ENCODE measurements around the gene PRSS2.
"Not testable (repeated sequence)": the region's sequence is repeated elsewhere in the genome, so short reads cannot be mapped to it uniquely, and the experiment has no call there.

PRSS2 gene

DNA sequence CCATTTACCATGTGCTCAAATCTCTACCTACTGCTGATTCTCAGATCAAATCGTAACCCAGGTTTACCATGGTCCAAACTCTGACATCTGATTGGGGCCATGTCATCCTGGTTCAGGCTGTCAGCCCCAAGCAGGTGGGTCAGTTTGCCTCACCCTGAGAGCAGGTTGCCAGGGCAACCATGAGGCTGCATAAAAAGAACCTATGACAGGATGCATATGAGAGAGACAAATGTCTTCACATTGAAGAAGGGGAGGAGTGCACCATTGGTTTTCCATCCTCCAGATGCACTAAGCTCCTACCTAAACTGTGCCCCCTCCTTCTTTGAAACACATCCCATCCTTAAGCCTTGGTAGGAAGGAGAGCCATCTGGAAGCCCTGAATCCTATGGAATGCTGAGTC is 11.3 kb upstream of the PRSS2 start:
- DNase-seq (ENCODE audit: low read depth, low spot score): no peak

GRCh38 chr7:142760071-142760642 is 10.6 kb upstream of the PRSS2 start:
- DNase-seq (ENCODE audit: low read depth, low spot score): peak; percentile 7

- DNase-seq (ENCODE audit: low read depth, low spot score): not testable (repeated sequence)
These were observed 9.2 kb upstream of the PRSS2 start for GRCh38 chr7:142761606-142762005.

DNA sequence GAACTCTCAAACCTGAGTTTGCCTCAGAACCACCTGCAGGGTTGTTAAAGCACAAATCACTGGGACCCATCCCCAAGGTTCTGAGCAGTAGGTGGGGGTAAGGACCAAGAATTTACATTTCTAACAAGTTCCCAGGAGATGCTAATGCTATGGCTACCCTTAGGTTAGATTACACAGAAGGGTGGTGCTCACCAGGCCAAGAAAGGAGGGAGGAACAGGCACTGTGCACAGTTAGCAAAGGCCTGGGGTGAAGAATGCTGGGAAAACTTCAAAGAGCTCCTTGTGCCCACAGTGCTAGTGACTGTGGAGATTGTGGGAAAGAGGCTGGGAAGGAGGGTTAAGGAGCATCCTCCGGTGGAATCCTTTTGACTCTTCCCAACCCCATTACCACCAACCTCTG is 8.7 kb upstream of the PRSS2 start:
- DNase-seq (ENCODE audit: low read depth, low spot score): no peak

- no peak for DNase-seq (ENCODE audit: low read depth, low spot score)
These were observed 3.3 kb upstream of the PRSS2 start for GRCh38 chr7:142767451-142767850.

DNA sequence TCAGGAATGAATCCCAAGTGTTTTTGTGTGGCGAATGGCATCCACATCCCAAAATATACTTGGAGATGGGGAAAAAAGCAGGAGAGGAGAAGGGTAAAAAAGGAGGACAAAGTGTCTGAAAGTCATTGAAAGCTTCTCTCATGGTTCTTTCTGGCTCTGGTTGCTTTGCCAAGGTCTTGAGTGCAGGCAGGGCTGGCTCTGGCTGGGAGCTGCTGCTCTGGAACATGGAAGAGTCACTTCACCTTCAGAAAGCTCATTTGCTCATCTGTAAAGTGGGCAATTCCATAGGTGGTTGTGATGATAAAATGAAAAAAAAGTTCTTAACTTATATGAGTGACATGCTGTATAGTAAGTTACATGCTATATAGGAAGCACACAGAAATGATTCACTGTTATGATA is 2.9 kb upstream of the PRSS2 start:
- DNase-seq (ENCODE audit: low read depth, low spot score): no peak

GRCh38 chr7:142768885-142769284 is 1.9 kb upstream of the PRSS2 start:
- DNase-seq (ENCODE audit: low read depth, low spot score): not testable (repeated sequence)

GRCh38 chr7:142771353-142771723 is 568 bp downstream of the PRSS2 start:
- DNase-seq (ENCODE audit: low read depth, low spot score): no peak

- DNase-seq (ENCODE audit: low read depth, low spot score): no peak
These were observed 1.3 kb downstream of the PRSS2 start for GRCh38 chr7:142772051-142772450.

- no peak for DNase-seq (ENCODE audit: low read depth, low spot score)
These were observed 1.9 kb downstream of the PRSS2 start for GRCh38 chr7:142772673-142773072.

DNA sequence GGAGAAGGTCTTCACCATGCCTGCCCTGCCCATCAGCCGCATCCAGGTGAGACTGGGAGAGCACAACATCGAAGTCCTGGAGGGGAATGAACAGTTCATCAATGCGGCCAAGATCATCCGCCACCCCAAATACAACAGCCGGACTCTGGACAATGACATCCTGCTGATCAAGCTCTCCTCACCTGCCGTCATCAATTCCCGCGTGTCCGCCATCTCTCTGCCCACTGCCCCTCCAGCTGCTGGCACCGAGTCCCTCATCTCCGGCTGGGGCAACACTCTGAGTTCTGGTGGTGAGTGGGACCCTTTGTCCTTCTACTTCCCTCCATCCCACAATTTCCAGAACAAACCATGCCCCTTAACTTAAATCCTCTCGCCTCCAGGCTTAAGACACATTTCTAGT is 2.5 kb downstream of the PRSS2 start:
- DNase-seq (ENCODE audit: low read depth, low spot score): no peak

- DNase-seq (ENCODE audit: low read depth, low spot score): no peak
These were observed 3.4 kb downstream of the PRSS2 start for GRCh38 chr7:142773937-142774744.

DNA sequence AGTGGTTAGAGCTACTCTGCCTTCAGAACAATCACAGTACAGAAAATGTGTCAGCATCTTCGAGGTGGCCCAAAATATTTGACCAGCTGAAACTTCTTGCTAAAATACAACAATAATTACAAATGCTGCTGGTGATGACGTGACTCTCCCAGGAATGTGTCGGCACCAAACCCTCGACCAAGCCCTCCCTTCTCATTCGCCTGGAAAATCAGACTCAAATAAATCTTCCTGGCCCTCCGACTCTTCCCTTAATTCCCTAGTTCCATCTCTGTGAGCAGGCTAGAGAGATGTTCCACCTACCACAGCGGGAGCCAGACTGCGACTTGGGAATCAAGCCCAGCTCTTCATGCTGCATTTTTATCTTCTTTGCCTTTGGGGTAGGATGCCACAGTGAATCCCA is 4.1 kb downstream of the PRSS2 start:
- no peak for DNase-seq (ENCODE audit: low read depth, low spot score)

DNA sequence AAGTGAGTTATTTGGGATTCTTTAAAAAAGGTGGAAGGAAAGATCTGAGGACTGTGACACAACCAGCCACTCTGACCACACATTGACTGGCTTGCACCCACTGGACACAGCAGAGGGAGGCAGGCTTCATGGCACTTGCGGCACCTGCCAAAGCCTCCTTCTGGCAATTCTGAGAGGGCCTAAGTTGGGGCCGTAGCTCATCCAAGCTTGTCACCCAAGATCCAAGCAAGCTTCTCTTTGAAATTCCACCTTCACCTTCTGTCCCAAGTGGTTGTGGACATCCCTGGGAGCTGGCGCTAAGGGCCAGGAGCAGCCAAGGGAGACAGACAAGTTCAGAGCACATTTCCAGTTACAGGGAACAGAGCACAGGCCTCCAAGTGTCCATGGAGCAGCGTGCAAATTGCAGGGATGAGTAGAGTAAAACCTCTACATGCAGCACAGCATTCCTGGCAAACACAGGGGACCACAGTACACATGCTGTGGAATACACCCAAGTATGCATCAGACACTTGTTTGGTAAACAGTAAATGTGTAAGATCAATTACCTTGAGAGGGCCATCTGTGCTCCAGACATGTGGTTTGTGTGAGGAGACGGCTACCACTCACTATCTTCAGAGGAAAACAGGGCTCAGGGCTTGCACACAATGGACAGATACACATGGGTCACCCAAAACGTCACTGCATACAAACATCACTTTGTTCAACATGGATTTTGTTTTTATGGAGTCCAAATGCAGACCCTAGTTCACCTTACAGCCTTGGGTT is 4.8 kb downstream of the PRSS2 start:
- DNase-seq (ENCODE audit: low read depth, low spot score): not testable (repeated sequence)

DNA sequence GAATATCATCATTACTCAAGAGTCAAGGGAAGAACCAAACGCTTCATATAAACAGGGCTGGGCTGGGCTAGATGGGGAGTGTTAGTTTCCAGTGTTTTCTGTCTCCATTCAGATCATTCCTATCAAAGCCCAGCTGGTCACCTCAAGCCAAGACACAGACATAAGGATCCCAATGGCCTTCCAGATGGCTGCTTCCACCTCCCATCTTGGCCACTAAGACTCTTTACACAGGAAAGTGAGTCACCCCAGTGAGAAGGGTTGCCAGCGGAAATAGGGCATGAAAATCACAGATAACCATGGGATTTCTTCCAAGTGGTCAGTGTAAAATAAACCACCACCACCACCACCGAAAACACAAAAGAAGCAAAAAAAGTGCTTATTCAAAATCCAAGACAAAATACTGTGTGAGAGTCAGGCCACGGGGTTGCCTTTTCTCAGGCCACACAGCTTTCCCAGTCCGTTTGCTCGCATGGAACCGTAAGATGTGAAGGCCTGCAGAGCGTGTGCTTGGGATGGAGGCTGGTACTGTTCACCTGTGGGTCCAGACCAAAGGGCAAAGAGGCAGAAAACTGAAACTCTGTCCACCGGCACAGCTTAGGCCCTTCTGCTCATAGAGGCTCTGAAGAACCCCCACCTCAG is 5.6 kb downstream of the PRSS2 start:
- no peak for DNase-seq (ENCODE audit: low read depth, low spot score)

DNA sequence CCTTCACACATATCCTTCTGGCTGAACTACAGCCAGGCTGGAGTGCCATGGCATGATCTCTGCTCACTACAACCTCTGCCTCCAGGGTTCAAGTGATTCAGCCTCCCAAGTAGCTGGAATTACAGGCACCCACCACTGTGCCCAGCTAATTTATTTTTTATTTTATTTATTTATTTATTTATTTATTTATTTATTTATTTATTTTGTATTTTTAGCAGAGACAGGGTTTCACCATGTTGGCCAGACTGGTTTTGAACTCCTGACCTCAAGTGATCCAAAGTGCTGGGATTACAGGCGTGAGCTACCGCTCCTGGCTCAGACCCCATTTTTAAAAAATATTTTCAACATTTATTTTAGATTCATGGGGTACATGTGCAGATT is 6.1 kb downstream of the PRSS2 start:
- not testable (repeated sequence) for DNase-seq (ENCODE audit: low read depth, low spot score)

DNA sequence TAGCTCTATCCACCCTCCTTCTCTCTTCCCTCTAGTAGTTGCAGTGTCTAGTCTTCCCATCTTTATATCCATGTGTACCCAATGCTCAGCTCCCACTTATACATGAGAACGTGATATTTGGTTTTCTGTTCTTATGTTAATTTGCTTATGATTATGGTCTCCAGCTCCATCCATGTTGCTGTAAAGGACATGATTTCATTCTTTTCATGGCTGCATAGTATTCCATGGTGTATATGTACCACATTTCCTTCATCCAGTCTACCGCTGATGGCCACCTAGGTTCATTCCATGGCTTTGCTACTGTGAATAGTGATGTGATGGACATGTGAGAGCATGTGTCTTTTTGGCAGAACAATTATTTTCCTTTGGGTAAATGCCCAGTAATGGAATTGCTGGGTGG is 6.5 kb downstream of the PRSS2 start:
- no peak for DNase-seq (ENCODE audit: low read depth, low spot score)

DNA sequence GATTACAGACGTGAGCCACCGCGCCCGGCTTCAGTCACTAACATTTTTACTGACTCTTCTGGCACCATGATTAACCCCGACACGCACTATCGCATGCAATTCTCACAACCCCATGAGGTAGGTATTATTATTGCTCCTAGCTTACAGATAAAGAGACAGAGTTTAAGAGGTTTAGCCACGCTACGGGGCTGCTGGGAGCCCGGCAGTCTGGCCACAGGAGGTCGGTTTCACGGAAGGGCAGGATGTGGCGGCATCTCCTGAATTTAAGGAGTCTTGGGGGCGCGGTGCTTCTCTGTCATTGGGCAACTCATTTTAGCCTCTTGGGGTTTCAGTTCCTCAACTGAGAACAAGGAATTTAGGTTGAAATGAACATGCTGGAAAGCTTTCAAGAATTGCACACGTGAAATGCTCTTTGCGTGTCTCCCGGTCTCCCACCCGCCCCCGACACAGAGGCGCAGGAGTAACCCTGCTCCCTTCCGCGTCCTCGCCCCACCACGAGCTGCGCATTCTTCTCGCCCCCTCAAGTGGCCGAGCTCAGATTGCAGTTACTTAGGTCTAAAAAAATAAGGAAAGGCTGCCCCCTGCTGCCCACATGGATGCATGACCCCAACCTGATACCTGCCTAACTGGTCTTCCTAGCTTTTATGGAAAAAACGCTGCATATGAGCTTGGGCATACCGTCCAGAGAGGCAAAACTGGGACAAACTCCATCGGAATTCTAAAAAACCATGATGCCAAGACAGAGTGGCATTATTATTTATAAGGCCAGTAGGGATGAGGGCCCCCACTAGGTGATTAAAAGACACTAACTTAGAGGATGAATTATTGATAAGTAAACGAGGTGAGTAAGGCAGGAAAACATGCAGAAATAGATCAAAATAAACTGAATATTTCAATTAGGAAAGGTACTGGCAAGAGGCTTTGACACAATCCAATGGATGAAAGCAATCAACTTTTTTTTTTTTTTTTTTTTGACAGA is 12.4 kb downstream of the PRSS2 start:
- peak; percentile 95 for DNase-seq (ENCODE audit: low read depth, low spot score)

- no peak for DNase-seq (ENCODE audit: low read depth, low spot score)
These were observed 13.3 kb downstream of the PRSS2 start for GRCh38 chr7:142784096-142784495.

DNA sequence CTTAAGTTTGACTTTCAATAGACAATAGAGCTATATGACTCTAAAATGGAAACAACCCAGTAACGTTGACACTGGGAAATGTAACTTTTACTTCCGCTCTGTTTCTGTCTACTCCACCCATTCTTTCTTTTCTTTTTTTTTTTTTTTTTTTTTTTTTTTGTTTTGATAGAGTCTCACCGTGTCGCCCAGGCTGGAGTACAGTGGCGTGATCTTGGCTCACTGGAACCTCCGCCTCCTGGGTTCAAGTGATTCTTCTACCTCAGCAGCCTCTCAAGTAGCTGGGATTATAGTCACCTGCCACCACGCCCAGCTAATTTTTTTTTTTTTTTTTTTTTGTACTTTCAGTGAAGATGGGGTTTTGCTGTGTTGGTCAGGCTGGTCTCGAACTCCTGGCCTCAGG is 13.9 kb downstream of the PRSS2 start:
- DNase-seq (ENCODE audit: low read depth, low spot score): no peak

- no peak for DNase-seq (ENCODE audit: low read depth, low spot score)
These were observed 15.1 kb downstream of the PRSS2 start for GRCh38 chr7:142785841-142786250.
